Astrocyte of the cerebellum (primary cell): Measurements from ENCODE around the gene DOC2A.
"Not testable (repeated sequence)": the region's sequence is repeated elsewhere in the genome, so short reads cannot be mapped to it uniquely, and the experiment has no call there.

Source experiments
- DNase-seq: peaks from one replicate; pipeline ENCODE4 v3.0.0-alpha.2; 2011; ENCODE audit warnings: low read depth
- H3K4me3 ChIP-seq: 2 replicates; pipeline ENCODE4 v1.5.1; 2011; ENCODE audit warnings: mild to moderate bottlenecking, low read depth, low read length, moderate library complexity
- in situ Hi-C: cut with HindIII; loops from 2 replicates; pipeline ENCODE4 v1.10.0; 2017; ENCODE audit warnings: low sequenced_read_pairs
- TF ChIP-seq, protein P1 (sequence below): IDR thresholded peaks from 2 replicates; pipeline ENCODE4 v1.5.1; 2012; ENCODE audit warnings: low read length, low read depth, moderate library complexity, mild to moderate bottlenecking; ENCODE audit errors: missing control alignments

The DOC2A gene

GRCh38 chr16:30022887-30023286 lies 12.1 kb upstream of the DOC2A start, which contains the start of gene C16orf92:
C16orf92 (plus strand) TSS chr16:30023198; CDS start chr16:30023341, 143 bp downstream.
- DNase-seq = no peak
- in situ Hi-C loops = no loop called here
- no peak within 1 kb of the TSS for H3K4me3 ChIP-seq
- TF ChIP-seq, protein P1, sequence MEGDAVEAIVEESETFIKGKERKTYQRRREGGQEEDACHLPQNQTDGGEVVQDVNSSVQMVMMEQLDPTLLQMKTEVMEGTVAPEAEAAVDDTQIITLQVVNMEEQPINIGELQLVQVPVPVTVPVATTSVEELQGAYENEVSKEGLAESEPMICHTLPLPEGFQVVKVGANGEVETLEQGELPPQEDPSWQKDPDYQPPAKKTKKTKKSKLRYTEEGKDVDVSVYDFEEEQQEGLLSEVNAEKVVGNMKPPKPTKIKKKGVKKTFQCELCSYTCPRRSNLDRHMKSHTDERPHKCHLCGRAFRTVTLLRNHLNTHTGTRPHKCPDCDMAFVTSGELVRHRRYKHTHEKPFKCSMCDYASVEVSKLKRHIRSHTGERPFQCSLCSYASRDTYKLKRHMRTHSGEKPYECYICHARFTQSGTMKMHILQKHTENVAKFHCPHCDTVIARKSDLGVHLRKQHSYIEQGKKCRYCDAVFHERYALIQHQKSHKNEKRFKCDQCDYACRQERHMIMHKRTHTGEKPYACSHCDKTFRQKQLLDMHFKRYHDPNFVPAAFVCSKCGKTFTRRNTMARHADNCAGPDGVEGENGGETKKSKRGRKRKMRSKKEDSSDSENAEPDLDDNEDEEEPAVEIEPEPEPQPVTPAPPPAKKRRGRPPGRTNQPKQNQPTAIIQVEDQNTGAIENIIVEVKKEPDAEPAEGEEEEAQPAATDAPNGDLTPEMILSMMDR = no peak

- in situ Hi-C loops = no loop called here
- TF ChIP-seq, protein P1 = no peak
- no peak overlapping the region for H3K4me3 ChIP-seq
- DNase-seq = no peak
These were observed 7.9 kb upstream of the DOC2A start for GRCh38 chr16:30018731-30019158.

DNA sequence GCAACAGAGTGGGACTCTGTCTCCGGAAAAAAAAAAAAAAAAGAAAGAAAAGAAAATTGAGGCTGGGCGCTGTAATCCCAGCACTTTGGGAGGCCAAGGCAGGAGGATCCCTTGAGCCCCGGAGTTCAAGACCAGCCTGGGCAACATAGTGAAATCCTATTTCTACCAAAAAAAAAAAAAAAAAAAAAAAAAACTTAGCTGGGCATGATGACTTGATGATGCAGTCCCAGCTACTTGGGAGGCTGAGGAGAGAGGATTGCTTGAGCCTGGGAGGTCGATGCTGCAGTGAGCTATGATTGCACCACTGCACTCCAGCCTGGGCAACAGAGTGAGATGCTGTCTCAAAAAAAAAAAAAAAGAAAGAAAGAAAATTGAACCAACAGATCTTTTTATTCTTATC lies 7.1 kb upstream of the DOC2A start:
- in situ Hi-C loops, DNase-seq, H3K4me3 ChIP-seq: not testable (repeated sequence)

DNA sequence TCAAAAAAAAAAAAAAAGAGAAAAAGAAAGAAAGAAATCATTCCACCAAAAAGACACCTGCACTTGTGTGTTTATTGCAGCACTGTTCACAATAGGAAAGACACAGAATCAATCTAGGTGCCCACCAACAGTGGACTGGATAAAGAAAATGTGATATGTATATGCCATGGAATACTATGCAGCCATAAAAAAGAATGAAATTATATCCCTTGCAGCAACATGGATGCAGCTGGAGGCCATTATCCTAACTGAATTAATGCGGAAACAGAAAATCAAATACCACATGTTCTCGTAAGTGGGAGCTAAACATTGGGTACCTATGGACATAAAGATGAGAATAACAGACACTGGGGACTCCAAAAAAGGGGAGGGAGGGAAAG lies 6.4 kb upstream of the DOC2A start:
- TF ChIP-seq, protein P1 = no peak
- no peak overlapping the region for H3K4me3 ChIP-seq
- in situ Hi-C loops = no loop called here
- DNase-seq = no peak

- TF ChIP-seq, protein P1 = no peak
- no peak overlapping the region for H3K4me3 ChIP-seq
- DNase-seq = no peak
- in situ Hi-C loops = no loop called here
These were observed 5.9 kb upstream of the DOC2A start for GRCh38 chr16:30016555-30017276.

GRCh38 chr16:30015450-30015849 lies 4.6 kb upstream of the DOC2A start:
- H3K4me3 ChIP-seq, DNase-seq, in situ Hi-C loops: not testable (repeated sequence)

GRCh38 chr16:30012598-30012997 lies 1.8 kb upstream of the DOC2A start:
- DNase-seq, H3K4me3 ChIP-seq, in situ Hi-C loops: not testable (repeated sequence)

DNA sequence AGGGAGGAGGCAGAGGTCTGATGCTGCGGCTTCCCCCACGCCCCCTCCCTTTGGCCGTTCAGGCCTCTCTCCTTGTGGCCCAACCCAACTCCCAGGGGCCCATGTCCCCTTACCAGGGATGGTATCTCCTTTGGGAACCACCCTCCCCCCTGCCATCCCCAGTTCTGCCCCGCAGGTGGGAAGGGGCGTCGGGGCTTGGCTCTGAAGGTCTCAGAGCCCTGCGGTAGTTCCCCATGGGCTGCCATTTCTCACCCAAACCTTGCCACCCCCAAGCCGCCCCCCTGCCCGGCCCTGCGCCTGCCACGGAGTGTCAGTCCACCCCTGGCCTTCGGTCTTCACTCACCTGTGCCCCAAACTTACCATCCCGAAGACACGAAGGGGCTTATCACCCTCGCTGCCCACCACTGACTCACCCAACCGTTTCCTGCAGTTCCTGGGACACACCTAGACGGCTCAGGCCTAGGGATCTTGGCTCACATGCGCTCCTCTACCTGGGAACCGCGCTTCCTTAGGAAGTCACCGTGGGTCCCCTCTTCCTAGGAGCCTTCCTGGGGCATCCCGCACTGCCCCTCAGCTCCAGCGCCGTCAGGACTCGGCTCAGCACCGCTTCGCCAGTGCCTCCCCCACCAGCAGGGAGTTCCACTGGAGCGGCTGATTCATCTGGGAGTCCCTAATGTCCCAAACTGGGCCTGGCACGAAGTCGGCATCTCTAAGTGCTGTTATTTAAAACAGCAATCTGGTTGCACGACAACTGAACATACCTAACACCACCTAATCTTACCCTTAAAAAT lies 1.1 kb upstream of the DOC2A start:
- in situ Hi-C loops = no loop called here
- TF ChIP-seq, protein P1 = no peak
- DNase-seq = no peak
- no peak overlapping the region for H3K4me3 ChIP-seq
